ENCODE data around the gene GLT6D1.

Gene GLT6D1

GRCh38 chr9:135592331-135592590 lies 47.1 kb downstream of the GLT6D1 start:
- Mint-ChIP-seq H3K9me3 (no peaks in the 10 kb centered on the region), H3K4me1 (no peaks in the 10 kb centered on the region), H3K27me3 (peaks cover 17% of the 10 kb centered on the region), H3K27ac (no peak overlapping the region), H3K4me3 (no peak overlapping the region), H3K36me3 (ENCODE audit: low read depth) (no peaks in the 10 kb centered on the region)
- ATAC-seq (no peak), DNase-seq (no peak)

DNA sequence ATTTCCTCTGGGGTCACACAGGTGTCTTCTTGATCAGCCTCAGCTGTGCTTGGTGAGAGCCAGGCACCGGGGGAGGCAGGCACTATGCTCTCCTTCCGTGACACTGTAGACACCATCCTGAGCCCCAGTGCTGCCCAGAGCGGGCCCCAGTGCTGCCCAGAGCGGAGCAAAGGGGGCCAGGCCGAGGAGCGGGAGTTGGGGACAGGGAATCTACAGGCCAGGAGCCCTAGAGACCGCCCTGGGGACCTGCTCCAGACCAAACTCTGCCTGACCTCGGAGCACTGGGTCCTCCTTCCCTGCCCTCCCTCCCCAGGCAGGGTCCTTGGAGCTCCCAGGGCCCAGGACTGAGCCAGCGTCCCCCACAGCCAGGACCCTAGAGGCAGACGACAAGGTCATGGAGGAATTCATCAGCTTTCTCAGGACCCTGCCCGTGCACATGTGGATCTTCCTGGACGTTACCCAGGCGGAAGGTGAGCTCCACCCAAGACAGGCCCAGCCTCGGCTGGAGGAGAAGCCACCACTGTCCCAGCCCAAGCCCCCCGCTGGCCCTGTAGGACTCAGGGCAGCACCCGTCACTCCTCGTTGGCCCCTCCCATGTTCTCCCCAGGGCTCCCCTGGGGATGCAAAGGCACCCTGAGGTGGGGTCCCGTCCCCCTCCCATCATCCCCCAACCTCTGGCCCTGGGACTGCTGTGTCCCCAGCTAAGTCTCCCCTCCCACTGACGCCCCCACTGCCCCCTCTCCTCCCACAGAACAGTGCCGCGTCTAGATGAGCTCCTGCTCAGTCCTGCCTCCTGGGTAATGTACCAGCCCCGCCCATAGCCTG lies 47.6 kb downstream of the GLT6D1 start:
- Mint-ChIP-seq H3K27me3 (peaks cover 17% of the 10 kb centered on the region), H3K9me3 (no peaks in the 10 kb centered on the region), H3K4me1 (no peaks in the 10 kb centered on the region), H3K4me3 (no peak overlapping the region), H3K27ac (no peak overlapping the region), H3K36me3 (ENCODE audit: low read depth) (no peaks in the 10 kb centered on the region)
- no peak for DNase-seq
- ATAC-seq, result no peak

- ATAC-seq (no peak), DNase-seq (no peak)
- peaks cover 9% of the 10 kb centered on the region for H3K27me3 Mint-ChIP-seq
- H3K4me1 Mint-ChIP-seq, result no peaks in the 10 kb centered on the region
- no peak overlapping the region for H3K27ac Mint-ChIP-seq
- H3K9me3 Mint-ChIP-seq, result no peaks in the 10 kb centered on the region
- no peak overlapping the region for H3K4me3 Mint-ChIP-seq
- H3K36me3 Mint-ChIP-seq (ENCODE audit: low read depth), result no peaks in the 10 kb centered on the region
These were observed 48.8 kb downstream of the GLT6D1 start for GRCh38 chr9:135590486-135591079.

GRCh38 chr9:135589596-135590485 lies 49.5 kb downstream of the GLT6D1 start:
- H3K36me3 Mint-ChIP-seq (ENCODE audit: low read depth), result no peaks in the 10 kb centered on the region
- H3K4me1 Mint-ChIP-seq, result no peaks in the 10 kb centered on the region
- H3K9me3 Mint-ChIP-seq, result no peaks in the 10 kb centered on the region
- H3K4me3 Mint-ChIP-seq, result no peak overlapping the region
- H3K27ac Mint-ChIP-seq, result no peak overlapping the region
- DNase-seq (no peak), ATAC-seq (no peak)
- peaks cover 6% of the 10 kb centered on the region for H3K27me3 Mint-ChIP-seq

GRCh38 chr9:135588886-135589595 lies 50.3 kb downstream of the GLT6D1 start:
- Mint-ChIP-seq H3K4me3 (no peak overlapping the region), H3K4me1 (no peaks in the 10 kb centered on the region), H3K27me3 (peaks cover 6% of the 10 kb centered on the region), H3K36me3 (ENCODE audit: low read depth) (no peaks in the 10 kb centered on the region), H3K27ac (no peak overlapping the region), H3K9me3 (no peaks in the 10 kb centered on the region)
- ATAC-seq, result no peak
- DNase-seq, result no peak

DNA sequence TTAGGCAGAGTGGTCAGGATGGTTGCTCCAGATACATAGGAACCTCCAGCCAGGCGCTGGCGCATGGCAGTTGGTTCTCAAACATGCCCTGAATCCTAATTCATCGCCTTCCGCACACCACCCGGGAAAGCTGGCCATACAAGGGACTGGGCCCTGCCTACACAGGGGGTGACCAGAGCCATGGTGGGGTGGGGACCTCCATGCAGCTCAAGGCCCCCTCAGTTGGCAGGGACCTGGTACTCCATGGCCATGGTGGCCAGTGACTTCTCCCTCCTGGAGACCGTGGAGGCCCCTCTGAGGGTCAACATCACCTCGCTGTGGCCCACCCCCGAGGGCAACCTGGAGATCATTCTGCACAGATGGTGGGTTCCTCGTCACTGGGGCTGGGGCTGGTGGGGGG lies 51.0 kb downstream of the GLT6D1 start:
- no peaks in the 10 kb centered on the region for H3K4me1 Mint-ChIP-seq
- peaks cover 8% of the 10 kb centered on the region for H3K27me3 Mint-ChIP-seq
- H3K4me3 Mint-ChIP-seq, result no peak overlapping the region
- DNase-seq (no peak), ATAC-seq (no peak)
- H3K9me3 Mint-ChIP-seq, result no peaks in the 10 kb centered on the region
- H3K27ac Mint-ChIP-seq, result no peak overlapping the region
- H3K36me3 Mint-ChIP-seq (ENCODE audit: low read depth), result no peaks in the 10 kb centered on the region

DNA sequence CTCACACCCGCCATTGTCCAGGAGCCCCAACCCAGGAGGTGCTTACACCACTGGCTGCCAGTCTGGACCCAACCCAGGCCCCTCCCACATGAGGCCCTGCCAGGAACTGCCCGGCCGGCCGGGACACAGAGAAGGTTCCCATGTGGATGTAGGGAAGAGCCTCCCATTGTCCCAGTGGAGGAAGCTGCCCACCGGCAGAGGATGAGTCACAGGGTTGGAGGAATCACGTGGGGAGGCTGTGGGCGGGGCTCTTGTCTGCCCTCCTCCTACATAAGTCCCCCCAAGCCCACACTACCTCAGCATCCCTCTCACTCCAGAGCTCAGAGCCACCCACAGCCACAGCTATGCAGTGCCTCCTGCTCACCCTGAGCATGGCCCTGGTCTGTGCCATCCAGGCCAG lies 51.7 kb downstream of the GLT6D1 start:
- no peak for DNase-seq
- Mint-ChIP-seq H3K27me3 (peaks cover 9% of the 10 kb centered on the region), H3K9me3 (no peaks in the 10 kb centered on the region), H3K36me3 (ENCODE audit: low read depth) (no peaks in the 10 kb centered on the region), H3K4me1 (no peaks in the 10 kb centered on the region), H3K27ac (no peak overlapping the region), H3K4me3 (no peak overlapping the region)
- no peak for ATAC-seq

DNA sequence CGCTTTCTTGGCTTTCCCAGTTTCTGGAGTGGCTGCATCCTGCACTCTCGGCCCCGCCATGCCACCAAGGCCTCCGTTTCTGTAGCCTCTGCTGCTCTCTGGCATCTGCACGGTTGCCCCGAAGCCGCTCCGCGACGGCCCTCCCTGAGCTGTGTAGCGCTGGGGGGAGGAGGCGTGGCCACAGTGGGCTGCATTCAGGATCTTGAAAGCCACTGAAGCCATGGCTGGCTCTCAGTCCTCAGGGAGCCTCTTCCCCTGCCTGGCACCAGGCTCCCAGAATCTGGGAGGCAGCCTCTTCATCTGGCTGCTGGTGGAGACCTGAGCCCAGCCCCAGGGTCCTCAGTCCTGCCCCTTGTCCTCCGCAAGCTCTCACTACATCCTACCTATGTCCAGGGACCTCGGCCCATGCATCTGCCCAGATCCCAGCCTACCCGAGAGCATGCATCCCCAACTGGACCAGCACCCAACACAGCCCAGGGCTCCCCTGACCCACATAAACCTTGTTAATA lies 52.7 kb downstream of the GLT6D1 start:
- Mint-ChIP-seq H3K27ac (no peak overlapping the region), H3K9me3 (no peaks in the 10 kb centered on the region), H3K4me1 (no peaks in the 10 kb centered on the region), H3K36me3 (ENCODE audit: low read depth) (no peaks in the 10 kb centered on the region), H3K27me3 (peaks cover 9% of the 10 kb centered on the region), H3K4me3 (no peak overlapping the region)
- ATAC-seq, result no peak
- no peak for DNase-seq

DNA sequence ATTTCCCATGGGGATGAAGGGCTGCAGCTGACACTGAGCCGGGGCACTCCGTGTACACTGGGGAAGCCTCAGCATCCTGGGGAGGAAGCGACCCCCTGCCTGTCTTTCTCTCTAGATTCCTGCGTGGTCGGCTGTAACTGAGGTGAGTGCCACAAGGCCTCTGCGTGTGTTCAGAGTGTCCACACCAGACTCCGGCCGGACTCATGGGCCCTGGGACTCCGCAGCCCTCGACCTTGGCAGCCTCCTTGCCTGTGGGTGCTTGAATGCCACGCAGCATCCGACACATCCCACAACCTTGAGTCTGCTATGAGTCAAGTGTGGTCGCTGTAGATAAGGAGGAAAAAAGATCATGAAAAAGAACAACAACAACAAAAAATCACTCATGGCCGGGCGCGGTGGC lies 54.4 kb downstream of the GLT6D1 start:
- Mint-ChIP-seq H3K9me3 (no peaks in the 10 kb centered on the region), H3K4me3 (no peak overlapping the region), H3K27me3 (peaks cover 3% of the 10 kb centered on the region), H3K36me3 (ENCODE audit: low read depth) (no peaks in the 10 kb centered on the region), H3K4me1 (no peaks in the 10 kb centered on the region), H3K27ac (no peak overlapping the region)
- no peak for ATAC-seq
- no peak for DNase-seq

- no peak for ATAC-seq
- DNase-seq, result no peak
- Mint-ChIP-seq H3K9me3 (no peaks in the 10 kb centered on the region), H3K27ac (no peak overlapping the region), H3K4me1 (no peaks in the 10 kb centered on the region), H3K36me3 (ENCODE audit: low read depth) (no peaks in the 10 kb centered on the region), H3K4me3 (no peak overlapping the region), H3K27me3 (peaks cover 3% of the 10 kb centered on the region)
These were observed 55.0 kb downstream of the GLT6D1 start for GRCh38 chr9:135584371-135584770.

DNA sequence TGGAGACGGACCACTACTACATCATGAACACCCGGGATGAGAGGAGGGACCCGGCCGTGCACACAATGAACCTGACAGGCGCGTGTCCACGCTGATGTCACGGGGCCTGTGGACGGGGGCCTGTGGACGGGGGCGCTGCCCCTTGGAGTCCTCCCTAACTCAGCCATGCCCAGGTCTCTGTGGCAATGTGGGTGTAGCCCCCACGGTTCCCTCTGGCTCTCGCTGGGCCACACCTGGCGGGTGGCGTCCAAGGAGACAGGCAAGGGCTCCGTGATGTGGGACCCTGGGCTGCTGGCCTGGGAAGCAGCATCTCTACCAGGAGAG lies 55.7 kb downstream of the GLT6D1 start:
- no peaks in the 10 kb centered on the region for H3K36me3 Mint-ChIP-seq (ENCODE audit: low read depth)
- ATAC-seq, result no peak
- no peak for DNase-seq

DNA sequence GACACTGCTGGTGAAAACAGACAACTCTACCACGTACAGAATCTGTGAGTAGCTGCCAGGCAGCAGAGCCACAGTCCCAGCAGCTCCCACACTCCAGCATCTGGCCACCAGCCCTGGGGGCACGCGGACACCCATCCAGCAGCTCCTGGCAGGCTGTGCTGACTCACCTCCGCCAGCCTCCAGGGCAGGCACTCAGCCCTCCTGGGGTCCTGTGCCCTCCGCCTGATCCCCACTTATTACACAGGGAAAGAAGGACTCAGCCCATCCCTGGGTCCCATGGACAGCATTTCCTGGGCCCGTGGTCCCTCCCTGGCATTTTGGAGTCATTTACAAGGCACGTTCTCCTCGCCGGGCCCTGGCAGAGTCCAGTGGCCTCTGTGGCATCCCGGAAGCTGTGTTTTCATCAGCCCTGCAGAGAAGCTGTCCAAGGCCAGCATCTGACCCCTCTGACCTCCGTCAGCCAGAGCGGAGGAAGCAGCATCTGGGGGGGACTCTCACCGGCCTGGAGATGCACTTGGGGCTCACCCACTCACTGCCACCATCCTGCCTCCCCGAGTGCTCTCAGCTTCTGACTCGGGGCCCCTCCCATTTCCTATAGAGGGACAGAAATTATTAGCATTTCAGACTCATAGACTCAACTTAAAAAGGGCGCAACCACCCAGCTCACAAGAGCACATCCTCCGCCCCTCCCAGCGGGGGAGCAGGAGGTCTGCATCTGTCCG lies 56.2 kb downstream of the GLT6D1 start:
- Mint-ChIP-seq H3K4me3 (no peak overlapping the region), H3K27ac (no peak overlapping the region), H3K36me3 (ENCODE audit: low read depth) (no peaks in the 10 kb centered on the region), H3K27me3 (peaks cover 3% of the 10 kb centered on the region), H3K4me1 (no peaks in the 10 kb centered on the region), H3K9me3 (no peaks in the 10 kb centered on the region)
- DNase-seq (no peak), ATAC-seq (no peak)

More for the DNA sequence above, 55.7 kb downstream of the GLT6D1 start:
- H3K4me1 Mint-ChIP-seq, result no peaks in the 10 kb centered on the region
- H3K9me3 Mint-ChIP-seq, result no peaks in the 10 kb centered on the region
- H3K27me3 Mint-ChIP-seq, result peaks cover 3% of the 10 kb centered on the region
- H3K27ac Mint-ChIP-seq, result no peak overlapping the region
- no peak overlapping the region for H3K4me3 Mint-ChIP-seq

DNA sequence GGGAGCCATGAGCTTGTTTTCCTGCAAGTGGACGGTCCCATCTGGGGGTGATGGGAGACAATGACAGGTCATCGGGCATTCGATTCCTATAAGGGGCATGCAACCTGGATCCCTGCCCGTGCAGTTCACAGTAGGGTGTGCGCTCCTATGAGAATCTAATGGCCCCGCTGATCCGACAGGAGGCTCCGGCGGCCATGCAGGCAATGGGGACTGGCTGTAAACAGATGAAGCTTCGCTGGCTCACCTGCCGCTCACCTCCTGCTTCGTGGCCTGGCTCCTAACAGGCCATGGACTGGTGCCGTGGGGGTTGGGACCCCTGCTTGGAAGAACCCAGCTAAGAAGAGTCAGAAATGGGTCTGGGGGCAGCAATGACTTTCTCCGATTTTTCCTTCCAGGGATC lies 56.8 kb downstream of the GLT6D1 start:
- Mint-ChIP-seq H3K9me3 (no peaks in the 10 kb centered on the region), H3K36me3 (ENCODE audit: low read depth) (no peaks in the 10 kb centered on the region), H3K27me3 (peaks cover 3% of the 10 kb centered on the region), H3K4me3 (no peak overlapping the region), H3K27ac (no peak overlapping the region), H3K4me1 (no peaks in the 10 kb centered on the region)
- DNase-seq (no peak), ATAC-seq (no peak)

All from activated naive CD8-positive, alpha-beta T cell treated with anti-CD3 and anti-CD28 coated beads, Interleukin-2, amount 50 U/mL, for 24 hours (primary cell).